ENCODE data around the gene BANF2. TPM values are rescaled to one million over a fixed set of nuclear protein-coding genes. Genes with fewer than 3 reads are reported as not detected.

Gene BANF2
- total RNA-seq, 1 experiment from 2014 or later: not detected

DNA sequence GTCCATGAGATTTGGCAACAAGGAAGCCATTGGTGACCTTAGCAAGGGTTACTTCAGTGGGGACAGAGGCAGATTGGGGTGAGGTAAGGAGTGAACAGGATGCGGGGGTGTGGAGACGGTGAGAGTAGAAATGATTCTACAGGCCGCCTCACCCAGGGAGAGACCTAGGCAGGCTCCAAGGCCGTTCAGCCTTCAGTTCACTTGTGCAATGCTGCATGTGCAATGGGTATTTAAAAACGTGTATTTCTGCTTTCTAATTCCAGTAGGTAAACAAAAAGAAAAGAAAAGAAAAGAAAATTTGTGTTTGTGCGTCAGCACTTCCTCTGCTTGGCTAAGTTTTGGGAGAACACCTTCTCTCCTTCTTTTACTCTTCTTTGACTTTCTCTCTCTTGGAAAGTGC lies 56.8 kb downstream of the BANF2 start:
- H3K79me2 ChIP-seq (ENCODE audit: insufficient read depth, low read length): no peaks in the 10 kb centered on the region
- H2AFZ ChIP-seq (ENCODE audit: low read depth, low read length, poor library complexity, severe bottlenecking): no peak overlapping the region
- H4K20me1 ChIP-seq (ENCODE audit: insufficient read depth): no peaks in the 10 kb centered on the region
- no peaks in the 10 kb centered on the region for H3K9me2 ChIP-seq (ENCODE audit: insufficient read depth)
- TF ChIP-seq POLR2AphosphoS5 (IDR thresholded peaks at IDR 0.05; ENCODE audit: low read depth, low read length) (no peak), TCF7L2 (IDR thresholded peaks at IDR 0.05; ENCODE audit: borderline replicate concordance, extremely low read depth, insufficient read depth, insufficient read length) (no peak), EGR1 (IDR thresholded peaks at IDR 0.05; ENCODE audit: low read depth) (no peak), CBX3 (IDR thresholded peaks at IDR 0.05; ENCODE audit: low read depth) (no peak)
- TF ChIP-seq, protein P1, sequence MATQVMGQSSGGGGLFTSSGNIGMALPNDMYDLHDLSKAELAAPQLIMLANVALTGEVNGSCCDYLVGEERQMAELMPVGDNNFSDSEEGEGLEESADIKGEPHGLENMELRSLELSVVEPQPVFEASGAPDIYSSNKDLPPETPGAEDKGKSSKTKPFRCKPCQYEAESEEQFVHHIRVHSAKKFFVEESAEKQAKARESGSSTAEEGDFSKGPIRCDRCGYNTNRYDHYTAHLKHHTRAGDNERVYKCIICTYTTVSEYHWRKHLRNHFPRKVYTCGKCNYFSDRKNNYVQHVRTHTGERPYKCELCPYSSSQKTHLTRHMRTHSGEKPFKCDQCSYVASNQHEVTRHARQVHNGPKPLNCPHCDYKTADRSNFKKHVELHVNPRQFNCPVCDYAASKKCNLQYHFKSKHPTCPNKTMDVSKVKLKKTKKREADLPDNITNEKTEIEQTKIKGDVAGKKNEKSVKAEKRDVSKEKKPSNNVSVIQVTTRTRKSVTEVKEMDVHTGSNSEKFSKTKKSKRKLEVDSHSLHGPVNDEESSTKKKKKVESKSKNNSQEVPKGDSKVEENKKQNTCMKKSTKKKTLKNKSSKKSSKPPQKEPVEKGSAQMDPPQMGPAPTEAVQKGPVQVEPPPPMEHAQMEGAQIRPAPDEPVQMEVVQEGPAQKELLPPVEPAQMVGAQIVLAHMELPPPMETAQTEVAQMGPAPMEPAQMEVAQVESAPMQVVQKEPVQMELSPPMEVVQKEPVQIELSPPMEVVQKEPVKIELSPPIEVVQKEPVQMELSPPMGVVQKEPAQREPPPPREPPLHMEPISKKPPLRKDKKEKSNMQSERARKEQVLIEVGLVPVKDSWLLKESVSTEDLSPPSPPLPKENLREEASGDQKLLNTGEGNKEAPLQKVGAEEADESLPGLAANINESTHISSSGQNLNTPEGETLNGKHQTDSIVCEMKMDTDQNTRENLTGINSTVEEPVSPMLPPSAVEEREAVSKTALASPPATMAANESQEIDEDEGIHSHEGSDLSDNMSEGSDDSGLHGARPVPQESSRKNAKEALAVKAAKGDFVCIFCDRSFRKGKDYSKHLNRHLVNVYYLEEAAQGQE (IDR thresholded peaks at IDR 0.05; ENCODE audit: low read depth): no peak
- TF ChIP-seq, protein P2, sequence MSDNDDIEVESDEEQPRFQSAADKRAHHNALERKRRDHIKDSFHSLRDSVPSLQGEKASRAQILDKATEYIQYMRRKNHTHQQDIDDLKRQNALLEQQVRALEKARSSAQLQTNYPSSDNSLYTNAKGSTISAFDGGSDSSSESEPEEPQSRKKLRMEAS (IDR thresholded peaks at IDR 0.05): no peak
- no TSS peak for BruUV-seq (replicated peaks)
- no peaks in the 10 kb centered on the region for H3K27me3 ChIP-seq (ENCODE audit: insufficient read depth, low read length)
- no peak overlapping the region for H3K4me2 ChIP-seq (ENCODE audit: low read length)
- RAD21 ChIA-PET (ENCODE audit: low non-redundant PET in 1 of 2, low total read pairs in 2 of 2, uncharacterized antibody in 2 of 2, unreplicated experiment in 2 of 2): no interaction called here
- intact Hi-C loops (cut with micrococcal nuclease): no loop called here
- no peak overlapping the region for H3K4me3 ChIP-seq (replicated peaks in 1 of 2; ENCODE audit: low read depth in 1 of 2, low read length in 2 of 2)
- ATAC-seq: no peak
- H3K27ac ChIP-seq (ENCODE audit: low read depth, low read length): no peak overlapping the region
- CTCF ChIA-PET: no interaction called here
- H3K9ac ChIP-seq (ENCODE audit: low read length): no peak overlapping the region
- POLR2A ChIA-PET: no interaction called here
- H3K4me1 ChIP-seq (ENCODE audit: control insufficient read depth in 1 of 2, insufficient read depth in 2 of 2, low read length in 2 of 2): no peaks in the 10 kb centered on the region
- no peak for DNase-seq (ENCODE audit: low read depth, low spot score)
- no peaks in the 10 kb centered on the region for H3K9me3 ChIP-seq (ENCODE audit: control insufficient read depth in 1 of 2, insufficient read depth in 1 of 2, low read depth in 1 of 2, low read length in 2 of 2)
- no peaks in the 10 kb centered on the region for H3K36me3 ChIP-seq (ENCODE audit: control insufficient read depth in 1 of 2, insufficient read depth in 2 of 2, low read length in 2 of 2)

DNA sequence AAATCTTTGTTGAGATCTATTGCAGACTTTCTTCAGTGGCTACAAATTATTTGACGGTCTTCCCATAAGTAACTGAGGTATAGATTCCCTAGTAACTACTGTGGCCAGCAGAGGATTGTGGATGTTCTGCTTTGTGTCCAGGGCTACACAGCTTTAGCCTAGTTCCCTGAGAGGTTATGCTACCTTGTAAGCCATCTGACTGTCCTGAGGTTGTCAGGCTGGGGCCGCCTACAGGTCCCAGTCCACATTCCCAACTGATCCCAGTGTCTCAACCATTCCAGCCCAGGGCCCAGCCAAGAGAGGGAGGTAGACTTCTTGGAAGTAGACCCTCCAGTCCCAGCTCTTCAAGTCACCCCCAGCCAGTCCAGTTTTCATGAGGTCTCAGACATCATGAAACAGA lies 57.7 kb downstream of the BANF2 start:
- H3K4me2 ChIP-seq (ENCODE audit: low read length): no peak overlapping the region
- CTCF ChIA-PET: no interaction called here
- H3K79me2 ChIP-seq (ENCODE audit: insufficient read depth, low read length): no peaks in the 10 kb centered on the region
- ATAC-seq (no peak), DNase-seq (ENCODE audit: low read depth, low spot score) (no peak)
- H3K27me3 ChIP-seq (ENCODE audit: insufficient read depth, low read length): no peaks in the 10 kb centered on the region
- H3K9me2 ChIP-seq (ENCODE audit: insufficient read depth): no peaks in the 10 kb centered on the region
- H3K4me3 ChIP-seq (replicated peaks in 1 of 2; ENCODE audit: low read depth in 1 of 2, low read length in 2 of 2): no peak overlapping the region
- RAD21 ChIA-PET (ENCODE audit: low non-redundant PET in 1 of 2, low total read pairs in 2 of 2, uncharacterized antibody in 2 of 2, unreplicated experiment in 2 of 2): no interaction called here
- POLR2A ChIA-PET: no interaction called here
- H3K36me3 ChIP-seq (ENCODE audit: control insufficient read depth in 1 of 2, insufficient read depth in 2 of 2, low read length in 2 of 2): no peaks in the 10 kb centered on the region
- no peak overlapping the region for H3K27ac ChIP-seq (ENCODE audit: low read depth, low read length)
- BruUV-seq (replicated peaks): no TSS peak
- H2AFZ ChIP-seq (ENCODE audit: low read depth, low read length, poor library complexity, severe bottlenecking): no peak overlapping the region
- intact Hi-C loops (cut with micrococcal nuclease): no loop called here
- H3K9ac ChIP-seq (ENCODE audit: low read length): no peak overlapping the region
- H3K9me3 ChIP-seq (ENCODE audit: control insufficient read depth in 1 of 2, insufficient read depth in 1 of 2, low read depth in 1 of 2, low read length in 2 of 2): no peaks in the 10 kb centered on the region
- H3K4me1 ChIP-seq (ENCODE audit: control insufficient read depth in 1 of 2, insufficient read depth in 2 of 2, low read length in 2 of 2): peaks cover under 1 to 4% of the 10 kb centered on the region in 2 experiments; a peak in 2 of 4 replicates
- H4K20me1 ChIP-seq (ENCODE audit: insufficient read depth): no peaks in the 10 kb centered on the region
- TF ChIP-seq POLR2AphosphoS5 (IDR thresholded peaks at IDR 0.05; ENCODE audit: low read depth, low read length): no peak
- TF ChIP-seq, protein P1 (IDR thresholded peaks at IDR 0.05; ENCODE audit: low read depth): no peak
- TF ChIP-seq, protein P3, sequence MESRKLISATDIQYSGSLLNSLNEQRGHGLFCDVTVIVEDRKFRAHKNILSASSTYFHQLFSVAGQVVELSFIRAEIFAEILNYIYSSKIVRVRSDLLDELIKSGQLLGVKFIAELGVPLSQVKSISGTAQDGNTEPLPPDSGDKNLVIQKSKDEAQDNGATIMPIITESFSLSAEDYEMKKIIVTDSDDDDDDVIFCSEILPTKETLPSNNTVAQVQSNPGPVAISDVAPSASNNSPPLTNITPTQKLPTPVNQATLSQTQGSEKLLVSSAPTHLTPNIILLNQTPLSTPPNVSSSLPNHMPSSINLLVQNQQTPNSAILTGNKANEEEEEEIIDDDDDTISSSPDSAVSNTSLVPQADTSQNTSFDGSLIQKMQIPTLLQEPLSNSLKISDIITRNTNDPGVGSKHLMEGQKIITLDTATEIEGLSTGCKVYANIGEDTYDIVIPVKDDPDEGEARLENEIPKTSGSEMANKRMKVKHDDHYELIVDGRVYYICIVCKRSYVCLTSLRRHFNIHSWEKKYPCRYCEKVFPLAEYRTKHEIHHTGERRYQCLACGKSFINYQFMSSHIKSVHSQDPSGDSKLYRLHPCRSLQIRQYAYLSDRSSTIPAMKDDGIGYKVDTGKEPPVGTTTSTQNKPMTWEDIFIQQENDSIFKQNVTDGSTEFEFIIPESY (IDR thresholded peaks at IDR 0.05; ENCODE audit: extremely low read depth, insufficient replicate concordance, low read length): no peak
- TF ChIP-seq SP1 (IDR thresholded peaks at IDR 0.05; ENCODE audit: low read depth): no peak
- TF ChIP-seq EGR1 (IDR thresholded peaks at IDR 0.05; ENCODE audit: low read depth): no peak
- TF ChIP-seq, protein P4, sequence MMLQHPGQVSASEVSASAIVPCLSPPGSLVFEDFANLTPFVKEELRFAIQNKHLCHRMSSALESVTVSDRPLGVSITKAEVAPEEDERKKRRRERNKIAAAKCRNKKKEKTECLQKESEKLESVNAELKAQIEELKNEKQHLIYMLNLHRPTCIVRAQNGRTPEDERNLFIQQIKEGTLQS (IDR thresholded peaks at IDR 0.05): no peak
- no peak for TF ChIP-seq SIN3A (IDR thresholded peaks at IDR 0.05; ENCODE audit: low read depth)

Measured in HCT116 (cell line).